ENCODE measurements around the gene MED27. TPM values are rescaled to one million over a fixed set of nuclear protein-coding genes. Genes with fewer than 3 reads are reported as not detected.

Gene MED27
- total and polyA plus RNA-seq, 2 of the 8 experiments (the other 6 are each of a cell fraction or from before 2014, with no cell fraction given), result 29.9 to 56.5 TPM

DNA sequence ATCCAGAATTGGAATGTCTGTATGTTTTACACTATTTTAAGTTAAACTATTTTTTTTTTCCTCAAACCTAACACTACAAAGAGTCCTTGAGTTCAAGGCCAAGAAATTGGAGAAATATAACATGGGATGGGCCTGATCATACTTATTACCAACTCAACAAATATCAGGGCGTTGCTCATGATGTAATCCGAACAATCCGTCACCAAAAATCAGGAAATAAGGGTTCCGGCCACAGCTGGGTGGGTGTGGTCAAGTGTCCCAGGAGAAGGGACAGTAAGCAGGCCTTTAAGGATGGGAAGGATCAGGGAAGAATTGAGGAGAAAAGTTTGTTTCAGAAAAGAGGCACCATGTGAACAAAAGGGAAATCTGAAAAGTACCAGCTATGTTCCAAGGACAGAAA lies 29.8 kb downstream of the MED27 start:
- Histone ChIP-seq H3K4ac (replicated peaks; ENCODE audit: insufficient read length, low read depth, low read length) (no peak overlapping the region), H3K9ac (replicated peaks in 1 of 4; ENCODE audit: extremely low read depth in 1 of 4, low read depth in 3 of 4, low read length in 3 of 4) (no peak overlapping the region), H4K5ac (ENCODE audit: insufficient read length, low read depth, low read length) (no peak overlapping the region), H2BK15ac (ENCODE audit: low read length) (no peak overlapping the region), H2BK12ac (ENCODE audit: low read depth, low read length) (no peak overlapping the region), H3K27ac (ENCODE audit: low read depth, low read length) (no peak overlapping the region), H3K79me1 (ENCODE audit: low read depth, low read length) (peaks cover 8% of the 10 kb centered on the region; the same call in 1 of the 2 replicates), H3K36me3 (ENCODE audit: control insufficient read depth in 2 of 4, insufficient read depth in 4 of 4, low read length in 3 of 4) (no peaks in the 10 kb centered on the region), H4K20me1 (replicated peaks in 1 of 2; ENCODE audit: control insufficient read depth in 1 of 2, insufficient read depth in 2 of 2, low read length in 2 of 2) (peaks cover 2 to 9% of the 10 kb centered on the region in 2 experiments), H2AFZ (ENCODE audit: low read length) (no peak overlapping the region), H3K14ac (ENCODE audit: insufficient read length) (no peak overlapping the region), H2BK120ac (replicated peaks; ENCODE audit: low read depth, low read length) (no peak overlapping the region), H3K27me3 (replicated peaks in 1 of 4; ENCODE audit: control insufficient read depth in 3 of 4, extremely low read depth in 1 of 4, insufficient read depth in 3 of 4, low read length in 3 of 4) (no peaks in the 10 kb centered on the region), H2AK5ac (ENCODE audit: low read depth, low read length) (no peak overlapping the region), H4K8ac (ENCODE audit: extremely low read depth, insufficient read depth, low read length) (no peak overlapping the region), H3K56ac (replicated peaks; ENCODE audit: insufficient read length, low read depth, low read length) (no peak overlapping the region), H3K4me2 (ENCODE audit: insufficient read depth in 1 of 2, low read depth in 2 of 2, low read length in 2 of 2) (no peak overlapping the region), H3K9me3 (ENCODE audit: insufficient read depth in 2 of 2, low read depth in 1 of 2, low read length in 1 of 2) (no peaks in the 10 kb centered on the region), H2BK5ac (ENCODE audit: low read depth, low read length) (no peak overlapping the region), H2BK20ac (ENCODE audit: low read length) (no peak overlapping the region), H3K23ac (ENCODE audit: insufficient read length) (no peak overlapping the region), H3K23me2 (ENCODE audit: low read depth, low read length) (no peaks in the 10 kb centered on the region; the same call in 1 of the 2 replicates), H4K91ac (replicated peaks; ENCODE audit: insufficient read length, low read length) (no peak overlapping the region), H3K79me2 (ENCODE audit: control insufficient read depth in 1 of 2, insufficient read depth in 2 of 2, low read length in 2 of 2) (peaks cover 0 to 37% of the 10 kb centered on the region in 2 experiments; a peak in 2 of 4 replicates), H3K18ac (ENCODE audit: extremely low read depth, low read length) (no peak overlapping the region), H3K4me3 (ENCODE audit: extremely low read depth in 1 of 4, insufficient read depth in 2 of 4, low read depth in 3 of 4, low read length in 4 of 4) (no peak overlapping the region), H3K4me1 (replicated peaks in 1 of 4; ENCODE audit: control insufficient read depth in 3 of 4, insufficient read depth in 4 of 4, low read length in 3 of 4) (peaks cover 1 to 9% (median 4%) of the 10 kb centered on the region in 4 experiments; a peak in 6 of 7 replicates)
- ChIA-PET POLR2A (ENCODE audit: partially characterized antibody) (no interaction called here), CTCF (ENCODE audit: partially characterized antibody) (interaction anchor here (0.7 to 1.8 kb wide), 3 partner anchors 9 to 151 kb away, joined by 3 to 11 read pairs (median 3); no protein-coding TSS in a partner anchor)
- 97% methylated on average over 4 of the region's 4 CpGs; no CpG with 5 or more reads in 1 of the 2 experiments for WGBS, 2 experiments (ENCODE audit: extremely low coverage in 1 of 2, insufficient coverage in 1 of 2, insufficient read length in 1 of 2, insufficient replicate concordance in 2 of 2, low coverage in 1 of 2, low lambda C conversion rate in 2 of 2, missing lambda C conversion rate in 1 of 2)
- FAIRE-seq (no peak), DNase-seq (ENCODE audit: low read depth in 1 of 2, low spot score in 2 of 2) (no peak)
- no peak for TF ChIP-seq ASH2L (IDR thresholded peaks at IDR 0.05; ENCODE audit: low read length)
- TF ChIP-seq SP1 (IDR thresholded peaks at IDR 0.05; ENCODE audit: low read depth, low read length), result no peak
- TF ChIP-seq EGR1 (IDR thresholded peaks at IDR 0.05; ENCODE audit: borderline replicate concordance, low read depth, low read length), result no peak
- TF ChIP-seq CTBP2 (IDR thresholded peaks at IDR 0.05; ENCODE audit: borderline replicate concordance, insufficient read depth, insufficient read length, low read length), result no peak
- TF ChIP-seq CHD2 (IDR thresholded peaks at IDR 0.05; ENCODE audit: low read length), result no peak
- no peak for TF ChIP-seq SIX5 (IDR thresholded peaks at IDR 0.05; ENCODE audit: low read depth, low read length)
- TF ChIP-seq CBX8 (IDR thresholded peaks at IDR 0.05; ENCODE audit: borderline replicate concordance, low read depth, low read length), result no peak
- TF ChIP-seq, protein P1, sequence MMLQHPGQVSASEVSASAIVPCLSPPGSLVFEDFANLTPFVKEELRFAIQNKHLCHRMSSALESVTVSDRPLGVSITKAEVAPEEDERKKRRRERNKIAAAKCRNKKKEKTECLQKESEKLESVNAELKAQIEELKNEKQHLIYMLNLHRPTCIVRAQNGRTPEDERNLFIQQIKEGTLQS (IDR thresholded peaks at IDR 0.05; ENCODE audit: insufficient read depth, low read depth, low read length), result no peak
- TF ChIP-seq, protein P2, sequence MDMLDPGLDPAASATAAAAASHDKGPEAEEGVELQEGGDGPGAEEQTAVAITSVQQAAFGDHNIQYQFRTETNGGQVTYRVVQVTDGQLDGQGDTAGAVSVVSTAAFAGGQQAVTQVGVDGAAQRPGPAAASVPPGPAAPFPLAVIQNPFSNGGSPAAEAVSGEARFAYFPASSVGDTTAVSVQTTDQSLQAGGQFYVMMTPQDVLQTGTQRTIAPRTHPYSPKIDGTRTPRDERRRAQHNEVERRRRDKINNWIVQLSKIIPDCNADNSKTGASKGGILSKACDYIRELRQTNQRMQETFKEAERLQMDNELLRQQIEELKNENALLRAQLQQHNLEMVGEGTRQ (IDR thresholded peaks at IDR 0.05; ENCODE audit: low read length), result no peak
- TF ChIP-seq GTF2F1 (IDR thresholded peaks at IDR 0.05; ENCODE audit: borderline replicate concordance, low read depth, low read length), result no peak
- TF ChIP-seq TCF12 (IDR thresholded peaks at IDR 0.05; ENCODE audit: low read depth, low read length), result no peak
- no peak for TF ChIP-seq POLR2AphosphoS5 (IDR thresholded peaks at IDR 0.05; ENCODE audit: low read depth, low read length)
- TF ChIP-seq KDM4A (IDR thresholded peaks at IDR 0.05; ENCODE audit: low read depth, low read length, severe bottlenecking), result no peak
